K562 (cell line): Measurements from ENCODE around the gene PEDS1. TPM values are rescaled to one million over a fixed set of nuclear protein-coding genes. Genes with fewer than 3 reads are reported as not detected.

Source experiments
- CHCHD3 ChIP-seq: fragments of 250-450 bp; sonication (Bioruptor Pico); IDR thresholded peaks from 2 replicates; pipeline ENCODE4 v2.1.2; 2022; ENCODE audit warnings: mild to moderate bottlenecking
- CXXC5 ChIP-seq: fragments of 250-450 bp; sonication (Bioruptor Pico); IDR thresholded peaks from 2 replicates; pipeline ENCODE4 v1.8.0; 2022; ENCODE audit warnings: inconsistent platforms, mild to moderate bottlenecking, moderate library complexity
- FOXJ3 ChIP-seq: sonication (generic); formaldehyde crosslinking; IDR thresholded peaks from 2 replicates; pipeline ENCODE4 v1.4.0; 2020; ENCODE audit warnings: mild to moderate bottlenecking, missing genetic modification reagents
- HMBOX1 ChIP-seq: sonication (generic); IDR thresholded peaks from 2 replicates; pipeline ENCODE4 v1.6.1; 2016
- ILF3 ChIP-seq: fragments of 450-650 bp; IDR thresholded peaks from 2 replicates; pipeline ENCODE4 v1.6.1; 2018; ENCODE audit warnings: antibody characterized with exemption, mild to moderate bottlenecking, moderate library complexity, borderline replicate concordance
- RB1 ChIP-seq: fragments of 450-650 bp; IDR thresholded peaks from 2 replicates; pipeline ENCODE4 v1.6.1; 2017; ENCODE audit warnings: low read depth, mild to moderate bottlenecking
- RBM22 ChIP-seq: fragments of 200-400 bp; formaldehyde crosslinking; IDR thresholded peaks from 2 replicates; pipeline ENCODE4 v1.6.1; 2018; ENCODE audit warnings: low read length, low read depth; ENCODE audit not compliant: poor library complexity, severe bottlenecking
- SIX5 ChIP-seq, 2 experiments: IDR thresholded peaks; 2 replicates each; pipeline ENCODE4 v1.6.1; 2011; ENCODE audit warnings: low read length in 2 of 2, borderline replicate concordance in 1 of 2, low read depth in 1 of 2, mild to moderate bottlenecking in 1 of 2, moderate library complexity in 1 of 2; ENCODE audit not compliant: insufficient read depth in 1 of 2
- THRAP3 ChIP-seq: fragments of 450-650 bp; IDR thresholded peaks from 2 replicates; pipeline ENCODE4 v1.6.1; 2016; ENCODE audit warnings: mild to moderate bottlenecking, inconsistent platforms, borderline replicate concordance
- ZNF398 ChIP-seq: fragments of 250-450 bp; sonication (Bioruptor Pico); IDR thresholded peaks from 2 replicates; pipeline ENCODE4 v1.8.0; 2021; ENCODE audit warnings: moderate library complexity, mild to moderate bottlenecking, inconsistent platforms
- ZNF512 ChIP-seq: IDR thresholded peaks from 2 replicates; pipeline ENCODE4 v1.6.1; 2016; ENCODE audit warnings: missing genetic modification characterization, missing compliant biosample characterization
- polyA plus RNA-seq, 8 experiments: library from polyadenylated mRNA; depleted of rRNA in 4 of 8; stranded (reverse) in 5 of 8; unstranded in 3 of 8; fragments of >200 nt; fragmentation: Nextera tagmentation in 2 of 8; fragmentation: Illumina TruSeq in 1 of 8; extraction: Ambion mirVana in 2 of 8; extraction: Trizol in 1 of 8; gene quantifications; 2 replicates each; pipeline versions ENCODE4 v1.2.1 to v1.2.3, GENCODE V29; 2011 to 2014; ENCODE audit warnings: inconsistent platforms in 1 of 8, missing spikeins in 1 of 8
- total RNA-seq, 7 experiments: library from RNA; depleted of rRNA in 6 of 7; stranded (reverse); fragments of >200 nt in 6 of 7; fragmentation: Illumina TruSeq in 2 of 7; extraction: Trizol in 2 of 7; gene quantifications; 2 replicates each; pipeline versions ENCODE4 v1.2.1 to v1.2.3, GENCODE V29; 2011 to 2021; ENCODE audit warnings: low replicate concordance in 1 of 7

Gene PEDS1
- total and polyA plus RNA-seq, 9 of the 15 experiments (the other 6 are each of a cell fraction or from before 2014, with no cell fraction given) = 2.9 to 38.5 (median 24.2) TPM

GRCh38 chr20:50133474-50134217, 19.9 kb downstream of the PEDS1 start (continued):
- TF ChIP-seq RBM22 (no peak), ZNF398 (no peak), RB1 (no peak), CXXC5 (CRISPR knock-in tag) (no peak), SIX5 (IDR thresholded peaks at IDR 0.05; ENCODE audit: borderline replicate concordance in 1 of 2, insufficient read depth in 1 of 2, low read depth in 1 of 2, low read length in 2 of 2) (no peak), ILF3 (no peak), CHCHD3 (no peak), FOXJ3 (CRISPR knock-in tag) (no peak), HMBOX1 (no peak), ZNF512 (no peak), THRAP3 (no peak)
